Fibroblast of lung (primary cell): ENCODE data around the gene HARS2.

Experiments
- EZH2 ChIP-seq: IDR thresholded peaks from 2 replicates; pipeline ENCODE4 v1.5.1; 2012; ENCODE audit warnings: low read length, control low read depth, mild to moderate bottlenecking; ENCODE audit errors: missing control alignments
- TF ChIP-seq, protein P1 (sequence below), 2 donors: IDR thresholded peaks in 1 of 2; conservative IDR thresholded peaks in 1 of 2; 1 replicate in 1 of 2; 2 replicates in 1 of 2; pipeline ENCODE4 v1.5.1; 2011 to 2012; ENCODE audit warnings: low read length in 2 of 2, control low read depth in 1 of 2, inconsistent platforms in 1 of 2, low read depth in 1 of 2, mild to moderate bottlenecking in 1 of 2

DNA sequence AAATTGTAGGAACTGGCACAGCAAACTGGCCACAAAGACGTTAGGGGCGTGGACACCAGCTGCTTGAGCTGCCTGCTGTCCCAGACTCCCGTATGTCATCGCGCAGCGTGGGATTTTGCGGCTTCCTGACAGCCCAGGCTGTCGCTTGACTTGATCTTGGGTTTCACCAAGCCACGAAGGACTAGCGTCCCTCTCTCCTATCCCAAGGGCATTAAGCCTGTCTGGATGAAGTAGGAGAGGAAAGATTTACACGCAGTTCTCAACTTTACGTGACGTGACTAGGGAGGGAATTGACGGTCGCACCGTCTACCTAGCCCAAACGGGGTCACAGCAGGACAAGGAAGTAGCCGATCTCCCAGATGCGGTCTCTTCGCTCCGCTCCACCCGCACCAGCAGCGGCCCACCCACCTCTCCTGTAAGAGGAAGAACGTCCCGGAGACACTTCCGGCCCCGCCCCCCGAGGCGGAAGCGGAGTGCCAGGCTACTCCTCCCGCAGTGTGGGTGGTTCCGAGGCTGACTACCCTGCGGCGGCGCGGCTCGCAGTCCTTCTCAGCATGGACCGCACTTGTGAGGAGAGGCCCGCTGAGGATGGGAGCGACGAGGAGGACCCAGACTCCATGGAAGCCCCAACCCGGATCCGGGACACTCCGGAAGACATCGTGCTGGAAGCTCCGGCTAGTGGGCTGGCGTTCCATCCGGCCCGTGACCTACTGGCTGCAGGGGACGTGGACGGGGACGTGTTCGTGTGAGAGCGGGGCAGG is 26.7 kb upstream of the HARS2 start, which contains the start of gene WDR55:
- TF ChIP-seq, protein P1, sequence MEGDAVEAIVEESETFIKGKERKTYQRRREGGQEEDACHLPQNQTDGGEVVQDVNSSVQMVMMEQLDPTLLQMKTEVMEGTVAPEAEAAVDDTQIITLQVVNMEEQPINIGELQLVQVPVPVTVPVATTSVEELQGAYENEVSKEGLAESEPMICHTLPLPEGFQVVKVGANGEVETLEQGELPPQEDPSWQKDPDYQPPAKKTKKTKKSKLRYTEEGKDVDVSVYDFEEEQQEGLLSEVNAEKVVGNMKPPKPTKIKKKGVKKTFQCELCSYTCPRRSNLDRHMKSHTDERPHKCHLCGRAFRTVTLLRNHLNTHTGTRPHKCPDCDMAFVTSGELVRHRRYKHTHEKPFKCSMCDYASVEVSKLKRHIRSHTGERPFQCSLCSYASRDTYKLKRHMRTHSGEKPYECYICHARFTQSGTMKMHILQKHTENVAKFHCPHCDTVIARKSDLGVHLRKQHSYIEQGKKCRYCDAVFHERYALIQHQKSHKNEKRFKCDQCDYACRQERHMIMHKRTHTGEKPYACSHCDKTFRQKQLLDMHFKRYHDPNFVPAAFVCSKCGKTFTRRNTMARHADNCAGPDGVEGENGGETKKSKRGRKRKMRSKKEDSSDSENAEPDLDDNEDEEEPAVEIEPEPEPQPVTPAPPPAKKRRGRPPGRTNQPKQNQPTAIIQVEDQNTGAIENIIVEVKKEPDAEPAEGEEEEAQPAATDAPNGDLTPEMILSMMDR (conservative IDR thresholded peaks at IDR 0.05 in 1 of 2, IDR thresholded peaks at IDR 0.05 in 1 of 2; ENCODE audit: low read depth in 1 of 2, low read length in 2 of 2), result no peak
- TF ChIP-seq EZH2, result no peak
